Fibroblast of gingiva (primary cell): Measurements from ENCODE around the gene AGRN.
"Not testable (repeated sequence)": the region's sequence is repeated elsewhere in the genome, so short reads cannot be mapped to it uniquely, and the experiment has no call there.

ENCODE experiments used
- DNase-seq: peaks from one replicate; pipeline ENCODE4 v3.0.0-alpha.2; 2011; ENCODE audit warnings: low read depth

The AGRN gene

GRCh38 chr1:1067284-1067859 lies 47.5 kb downstream of the AGRN start:
- no peak for DNase-seq

GRCh38 chr1:1067860-1068516 lies 48.1 kb downstream of the AGRN start:
- DNase-seq = no peak

GRCh38 chr1:1068517-1069055 lies 48.7 kb downstream of the AGRN start:
- DNase-seq = no peak

DNA sequence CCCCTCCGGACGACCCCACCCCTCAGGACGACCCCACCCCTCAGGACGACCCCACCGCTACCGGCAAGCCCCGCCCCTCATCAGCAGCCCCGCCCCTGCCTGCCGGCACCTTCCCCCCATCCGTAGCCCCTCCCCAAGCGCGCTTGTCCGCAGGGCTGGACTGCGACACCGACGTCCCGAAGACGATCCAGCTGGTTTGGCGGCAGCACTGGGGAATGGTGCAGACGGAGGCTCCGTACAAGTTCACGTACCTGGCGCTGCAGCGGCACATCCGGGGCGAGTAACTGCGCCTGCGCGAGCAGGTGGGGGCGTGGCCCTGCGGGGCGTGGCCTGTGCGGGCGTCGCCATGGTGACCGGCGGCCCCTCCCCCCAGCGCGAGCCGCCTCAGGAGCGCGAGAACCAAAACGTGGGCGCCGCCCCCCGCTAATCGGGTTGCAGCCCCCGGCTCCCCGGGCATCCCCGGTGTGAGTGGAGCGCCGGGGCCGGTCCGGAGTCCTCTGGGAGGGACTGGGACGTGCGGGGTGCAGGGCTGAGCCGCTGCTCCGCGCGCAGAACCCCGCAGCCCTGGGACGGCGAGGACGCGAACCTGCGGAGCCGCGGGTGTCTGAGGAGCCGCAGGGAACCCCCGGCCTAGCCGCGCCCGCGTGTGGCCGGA lies 49.3 kb downstream of the AGRN start:
- DNase-seq = no peak

- no peak for DNase-seq
Measured at GRCh38 chr1:1069711-1070676, 50.1 kb downstream of the AGRN start.

GRCh38 chr1:1071486-1072298 lies 51.8 kb downstream of the AGRN start:
- no peak for DNase-seq

- no peak for DNase-seq
Measured at GRCh38 chr1:1072299-1072848, 52.5 kb downstream of the AGRN start.

GRCh38 chr1:1072849-1073742 lies 53.2 kb downstream of the AGRN start:
- DNase-seq = no peak

DNA sequence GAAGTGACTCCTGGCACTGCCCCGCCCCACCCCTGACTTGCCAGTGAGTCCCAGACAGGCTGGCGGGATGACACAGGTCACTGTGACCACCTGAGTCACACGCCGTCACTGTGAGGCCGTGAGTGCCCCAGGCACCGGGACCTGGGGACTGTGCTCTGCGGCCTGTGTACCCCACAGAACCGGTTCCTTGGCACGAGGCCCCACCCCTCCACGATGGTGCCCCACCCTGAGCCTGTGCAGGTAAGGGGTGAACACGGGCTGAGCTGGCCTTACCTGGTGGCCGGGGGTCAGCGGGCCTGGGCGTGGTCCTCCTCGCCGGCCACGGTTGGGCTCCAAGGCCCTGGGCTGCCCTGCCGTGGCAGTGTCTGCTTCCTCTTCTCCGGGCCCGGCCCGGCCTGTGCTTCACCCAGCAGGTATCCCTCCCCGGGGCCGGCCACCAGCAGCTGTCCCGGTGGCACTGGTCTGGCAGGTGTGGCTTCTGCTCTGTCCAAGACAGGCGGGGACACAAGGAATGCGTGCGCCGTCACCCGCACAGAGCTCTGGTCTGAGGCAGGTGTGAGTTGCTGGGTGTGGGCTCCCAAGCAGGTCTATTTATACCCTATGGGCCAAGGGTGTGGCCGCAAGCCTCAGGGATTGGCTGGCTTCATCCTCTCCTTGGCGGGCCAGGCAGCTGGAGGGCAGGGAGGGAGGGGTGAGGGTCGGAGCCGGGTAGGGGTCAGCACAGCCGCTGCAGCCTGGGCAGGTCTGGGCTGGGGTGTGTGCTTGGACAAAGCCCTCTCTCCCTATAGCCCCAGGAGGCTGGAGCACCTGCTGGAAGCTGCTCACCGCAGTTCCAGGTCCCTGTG lies 54.0 kb downstream of the AGRN start, which contains the start of gene RNF223:
Gene RNF223 (minus strand): TSS at position 564 of the 845 bp plus-strand sequence. CDS start 1,740 bp downstream, outside the sequence.
- DNase-seq = no peak

DNA sequence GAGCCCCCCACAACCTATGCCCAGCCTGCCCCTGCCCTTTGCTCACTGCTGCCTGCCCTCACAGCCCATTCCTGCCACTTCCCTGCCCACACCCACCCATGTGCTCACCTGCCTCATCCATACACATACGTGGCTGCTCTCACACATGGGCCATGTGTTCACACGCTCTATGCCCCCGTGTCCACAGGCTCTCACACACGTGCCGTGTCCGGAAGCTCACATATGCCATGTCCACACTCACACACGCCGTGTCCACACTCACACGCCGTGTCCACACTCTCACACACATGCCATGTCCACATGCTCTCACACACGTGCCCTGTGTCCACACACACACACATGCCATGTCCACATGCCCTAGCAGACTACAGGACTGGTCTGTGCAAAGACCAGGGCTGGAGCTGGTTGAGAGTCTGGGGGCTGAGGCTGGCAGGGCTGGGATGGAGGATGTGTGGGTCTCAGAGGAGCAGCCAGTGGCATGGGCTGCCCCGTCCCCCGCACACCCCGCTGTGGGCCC lies 54.8 kb downstream of the AGRN start:
- DNase-seq = no peak

DNA sequence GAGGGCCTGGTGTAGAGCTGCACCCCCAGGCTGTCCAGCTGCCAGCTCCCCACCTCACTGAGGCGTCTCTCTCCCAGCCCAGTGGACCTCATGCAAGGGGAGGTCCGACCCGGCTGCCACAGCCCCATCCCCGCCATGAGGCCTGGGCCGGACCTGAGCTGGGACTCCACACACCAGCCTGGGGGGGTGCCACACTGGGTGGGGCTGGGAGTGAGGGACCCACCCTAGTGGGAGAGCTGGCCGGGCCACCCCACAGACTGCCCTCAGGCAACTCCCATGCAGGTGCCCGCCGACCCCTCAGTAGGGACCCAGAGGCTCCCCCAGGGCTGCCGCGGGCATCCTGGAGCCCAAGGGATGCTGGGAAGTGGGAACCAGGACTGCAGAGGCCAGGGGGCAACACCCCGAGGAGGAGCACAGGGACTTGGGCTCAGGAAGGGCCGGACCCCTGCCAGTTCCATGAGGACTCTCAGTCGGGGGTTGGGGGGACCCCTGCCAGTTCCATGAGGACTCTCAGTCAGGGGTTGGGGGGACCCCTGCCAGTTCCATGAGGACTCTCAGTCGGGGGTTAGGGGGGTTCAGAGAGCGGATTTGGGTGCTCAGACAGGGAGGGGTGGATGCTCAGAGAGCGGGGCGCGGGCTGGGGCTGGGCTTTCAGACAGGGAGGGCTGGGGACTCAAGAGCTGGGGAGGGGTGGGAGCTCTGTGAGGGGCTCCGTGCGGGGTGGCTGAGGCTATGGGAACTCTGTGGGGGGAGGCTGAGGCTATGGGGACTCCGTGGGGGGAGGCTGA lies 55.4 kb downstream of the AGRN start:
- no peak for DNase-seq

DNA sequence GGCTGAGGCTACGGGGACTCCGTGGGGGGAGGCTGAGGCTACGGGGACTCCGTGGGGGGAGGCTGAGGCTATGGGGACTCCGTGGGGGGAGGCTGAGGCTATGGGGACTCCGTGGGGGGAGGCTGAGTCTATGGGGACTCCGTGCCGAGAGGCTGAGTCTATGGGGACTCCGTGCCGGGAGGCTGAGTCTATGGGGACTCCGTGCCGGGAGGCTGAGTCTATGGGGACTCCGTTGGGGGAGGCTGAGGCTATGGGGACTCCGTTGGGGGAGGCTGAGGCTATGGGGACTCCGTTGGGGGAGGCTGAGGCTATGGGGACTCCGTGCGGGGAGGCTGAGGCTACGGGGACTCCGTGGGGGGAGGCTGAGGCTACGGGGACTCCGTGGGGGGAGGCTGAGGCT lies 57.5 kb downstream of the AGRN start:
- not testable (repeated sequence) for DNase-seq

- DNase-seq = peak; percentile 66
Measured at GRCh38 chr1:1079408-1080121, 59.6 kb downstream of the AGRN start.

GRCh38 chr1:1080122-1080757 lies 60.3 kb downstream of the AGRN start:
- DNase-seq = peak; percentile 16

GRCh38 chr1:1080951-1081310 lies 61.0 kb downstream of the AGRN start:
- no peak for DNase-seq
